ENCODE data around the gene INMT.

GRCh38 chr7:30752979-30753378 lies 1.0 kb downstream of the INMT start:
- no peak for TF ChIP-seq EZH2 (IDR thresholded peaks at IDR 0.05; ENCODE audit: borderline replicate concordance, insufficient read depth, low read depth, low read length, poor library complexity, severe bottlenecking)
- TF ChIP-seq, protein P1, sequence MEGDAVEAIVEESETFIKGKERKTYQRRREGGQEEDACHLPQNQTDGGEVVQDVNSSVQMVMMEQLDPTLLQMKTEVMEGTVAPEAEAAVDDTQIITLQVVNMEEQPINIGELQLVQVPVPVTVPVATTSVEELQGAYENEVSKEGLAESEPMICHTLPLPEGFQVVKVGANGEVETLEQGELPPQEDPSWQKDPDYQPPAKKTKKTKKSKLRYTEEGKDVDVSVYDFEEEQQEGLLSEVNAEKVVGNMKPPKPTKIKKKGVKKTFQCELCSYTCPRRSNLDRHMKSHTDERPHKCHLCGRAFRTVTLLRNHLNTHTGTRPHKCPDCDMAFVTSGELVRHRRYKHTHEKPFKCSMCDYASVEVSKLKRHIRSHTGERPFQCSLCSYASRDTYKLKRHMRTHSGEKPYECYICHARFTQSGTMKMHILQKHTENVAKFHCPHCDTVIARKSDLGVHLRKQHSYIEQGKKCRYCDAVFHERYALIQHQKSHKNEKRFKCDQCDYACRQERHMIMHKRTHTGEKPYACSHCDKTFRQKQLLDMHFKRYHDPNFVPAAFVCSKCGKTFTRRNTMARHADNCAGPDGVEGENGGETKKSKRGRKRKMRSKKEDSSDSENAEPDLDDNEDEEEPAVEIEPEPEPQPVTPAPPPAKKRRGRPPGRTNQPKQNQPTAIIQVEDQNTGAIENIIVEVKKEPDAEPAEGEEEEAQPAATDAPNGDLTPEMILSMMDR (IDR thresholded peaks at IDR 0.05): no peak
